Kidney (tissue), 14 donors: ENCODE results near the gene CARNS1. TPM values are rescaled to one million over a fixed set of nuclear protein-coding genes. Genes with fewer than 3 reads are reported as not detected.

Experiments used
- DNase-seq, 5 donors: peaks; one replicate each; pipeline ENCODE4 v3.0.0-alpha.2; 2013 to 2020
- FAIRE-seq: peaks from 2 replicates; lab custom pipeline; 2012; peaks lifted over from hg19 to GRCh38; lab: Jason Lieb, UNC
- H3K27ac ChIP-seq, 2 donors: one replicate each; pipeline ENCODE4 v1.7.0; 2013; ENCODE audit warnings: low read depth in 2 of 2, low read length in 2 of 2, inconsistent platforms in 1 of 2
- H3K27me3 ChIP-seq: one replicate; pipeline ENCODE4 v1.7.1; 2013; ENCODE audit warnings: low read length, inconsistent platforms; ENCODE audit not compliant: control insufficient read depth, insufficient read depth
- H3K36me3 ChIP-seq, 3 donors: one replicate each; pipeline versions ENCODE4 v1.7.0 to v1.7.1; 2013; ENCODE audit warnings: low read length in 3 of 3, control low read depth in 1 of 3, inconsistent platforms in 1 of 3; ENCODE audit not compliant: insufficient read depth in 3 of 3, control insufficient read depth in 2 of 3
- H3K4me1 ChIP-seq, 3 donors: one replicate each; pipeline versions ENCODE4 v1.7.0 to v1.7.1; 2013; ENCODE audit warnings: low read length in 3 of 3, inconsistent platforms in 1 of 3, low read depth in 1 of 3; ENCODE audit not compliant: control insufficient read depth in 2 of 3, insufficient read depth in 2 of 3
- H3K4me3 ChIP-seq, 3 donors: one replicate each; pipeline versions ENCODE4 v1.7.0 to v1.8.1; 2013; ENCODE audit warnings: low read length in 3 of 3, control low read depth in 1 of 3, inconsistent platforms in 1 of 3
- H3K9ac ChIP-seq, 3 donors: one replicate each; pipeline versions ENCODE4 v1.7.0 to v1.7.1; 2013; ENCODE audit warnings: low read length in 3 of 3, control low read depth in 1 of 3, inconsistent platforms in 1 of 3
- H3K9me3 ChIP-seq, 3 donors: one replicate each; pipeline versions ENCODE4 v1.7.0 to v1.7.1; 2013; ENCODE audit warnings: low read length in 3 of 3, control low read depth in 1 of 3, inconsistent platforms in 1 of 3; ENCODE audit not compliant: control insufficient read depth in 2 of 3, insufficient read depth in 1 of 3
- CTCF ChIP-seq: IDR thresholded peaks from 3 replicates; pipeline ENCODE4 v1.5.1; 2012; ENCODE audit warnings: mild to moderate bottlenecking, moderate library complexity, borderline replicate concordance; ENCODE audit not compliant: insufficient read depth; ENCODE audit errors: extremely low read depth
- intact Hi-C: fragments of 100-400 bp; cut with DNase I; formaldehyde crosslinking; loops from one replicate; pipeline ENCODE4 v1.11.1; 2022
- polyA plus RNA-seq: library from polyadenylated mRNA; stranded (reverse); fragments of 350-450 nt; fragmentation: Illumina TruSeq; extraction: RNeasy Lipid Tissue Mini Kit (QIAGEN cat#74804); gene quantifications from one replicate; pipeline ENCODE4 v1.2.3, GENCODE V29; 2014; ENCODE audit warnings: low read depth, low replicate concordance; ENCODE audit not compliant: insufficient read depth
- total RNA-seq: library from RNA; stranded (reverse); fragmentation: NEBNext Ultra II Directional; extraction: Animal tissue kit (Norgen Biotek cat#: 25700); gene quantifications from one replicate; pipeline ENCODE4 v1.2.1, GENCODE V29; 2021
- donor health status: control.
- donor health status: control.
- donor health status: control.
- donor health status: control.
- donor health status: control.
- donor health status: DM: yes; HTN: yes; CAD: no.
- donor health status: Normal renal cell carcinoma (clear cell type).

CARNS1 gene
- total and polyA plus RNA-seq, 2 donors from 2014 or later, result 0.80 to 1.7 TPM

DNA sequence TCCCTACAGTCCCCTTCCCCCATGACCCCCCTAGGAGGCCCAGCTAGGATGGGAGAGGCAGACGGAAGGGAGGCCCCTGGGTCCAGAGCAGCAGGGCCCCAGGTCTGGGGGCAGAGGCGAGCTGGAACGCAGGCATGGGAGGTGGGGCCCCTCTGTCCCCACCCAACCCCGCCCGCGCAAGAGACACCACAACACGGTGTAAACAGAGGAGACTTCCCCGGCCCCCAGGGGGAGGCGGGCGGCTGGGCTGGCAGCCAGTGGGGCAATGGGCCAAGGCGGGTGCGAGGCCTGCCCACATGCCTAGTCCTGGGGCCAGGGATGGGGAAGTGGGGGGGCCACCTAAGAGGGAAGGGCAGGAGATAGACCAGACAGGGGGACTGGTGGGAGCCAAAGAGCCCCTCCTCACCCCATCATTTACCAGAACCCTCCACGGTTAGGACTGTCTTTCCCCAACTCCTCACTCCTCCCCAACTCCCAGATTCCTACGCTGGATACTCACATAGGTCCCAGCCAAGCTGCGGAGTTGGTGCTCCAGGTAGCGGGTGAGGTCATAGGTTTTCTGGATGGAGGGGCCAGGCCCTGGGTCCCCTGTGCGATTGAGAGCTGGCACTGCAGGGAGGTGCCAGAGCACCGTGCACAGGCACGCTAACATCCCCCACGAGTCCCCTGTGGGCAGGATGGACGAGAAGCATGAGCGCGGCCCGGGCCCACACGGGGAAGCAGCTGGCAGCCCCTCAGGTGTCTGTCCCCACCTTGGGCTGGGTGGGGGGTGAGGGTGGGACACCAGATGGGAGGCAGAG, 48.3 kb upstream of the CARNS1 start:
- H3K4me1 ChIP-seq, result peaks cover 5 to 31% (median 17%) of the 10 kb centered on the region in 3 donors
- no peaks in the 10 kb centered on the region for H3K9me3 ChIP-seq
- intact Hi-C loops, result no loop called here
- peaks cover 0 to 3% (median 0%) of the 10 kb centered on the region in 3 donors for H3K36me3 ChIP-seq
- H3K27ac ChIP-seq, result no peak overlapping the region
- no peak for TF ChIP-seq CTCF
- H3K9ac ChIP-seq, result no peak overlapping the region
- FAIRE-seq (no peak), DNase-seq (no peak)
- H3K27me3 ChIP-seq, result no peaks in the 10 kb centered on the region
- no peak overlapping the region for H3K4me3 ChIP-seq

- no peak overlapping the region for H3K4me3 ChIP-seq
- no peak overlapping the region for H3K27ac ChIP-seq
- no peak overlapping the region for H3K9ac ChIP-seq
- no peaks in the 10 kb centered on the region for H3K9me3 ChIP-seq
- no peak for DNase-seq
- intact Hi-C loops, result no loop called here
- no peak for FAIRE-seq
- no peak for TF ChIP-seq CTCF
- H3K27me3 ChIP-seq, result no peaks in the 10 kb centered on the region
- H3K36me3 ChIP-seq, result peaks cover 0 to 3% (median 0%) of the 10 kb centered on the region in 3 donors
- H3K4me1 ChIP-seq, result peaks cover 5 to 32% (median 17%) of the 10 kb centered on the region in 3 donors
These were observed 47.7 kb upstream of the CARNS1 start for GRCh38 chr11:67367761-67368227.

- Histone ChIP-seq H3K9me3 (no peaks in the 10 kb centered on the region), H3K27ac (no peak overlapping the region), H3K4me3 (no peak overlapping the region), H3K27me3 (no peaks in the 10 kb centered on the region), H3K36me3 (peaks cover 0 to 3% (median 0%) of the 10 kb centered on the region in 3 donors), H3K4me1 (peaks cover 5 to 32% (median 17%) of the 10 kb centered on the region in 3 donors), H3K9ac (no peak overlapping the region)
- no peak for TF ChIP-seq CTCF
- intact Hi-C loops, result no loop called here
- no peak for FAIRE-seq
- no peak for DNase-seq
These were observed 46.9 kb upstream of the CARNS1 start for GRCh38 chr11:67368621-67369020.
